A549 treated with AZD9567 at 1 μM for 4 hours (cell line): Measurements from ENCODE around the gene RNF17. TPM values are rescaled to one million over a fixed set of nuclear protein-coding genes. Genes with fewer than 3 reads are reported as not detected.

ENCODE experiments used
- total RNA-seq: library from RNA; stranded (reverse); fragments of 200-300 nt; extraction: Qiagen RNA extraction; gene quantifications from 5 replicates; pipeline ENCODE4 v1.2.3, GENCODE V29; 2022; ENCODE audit not compliant: insufficient read depth

RNF17 gene, protein sequence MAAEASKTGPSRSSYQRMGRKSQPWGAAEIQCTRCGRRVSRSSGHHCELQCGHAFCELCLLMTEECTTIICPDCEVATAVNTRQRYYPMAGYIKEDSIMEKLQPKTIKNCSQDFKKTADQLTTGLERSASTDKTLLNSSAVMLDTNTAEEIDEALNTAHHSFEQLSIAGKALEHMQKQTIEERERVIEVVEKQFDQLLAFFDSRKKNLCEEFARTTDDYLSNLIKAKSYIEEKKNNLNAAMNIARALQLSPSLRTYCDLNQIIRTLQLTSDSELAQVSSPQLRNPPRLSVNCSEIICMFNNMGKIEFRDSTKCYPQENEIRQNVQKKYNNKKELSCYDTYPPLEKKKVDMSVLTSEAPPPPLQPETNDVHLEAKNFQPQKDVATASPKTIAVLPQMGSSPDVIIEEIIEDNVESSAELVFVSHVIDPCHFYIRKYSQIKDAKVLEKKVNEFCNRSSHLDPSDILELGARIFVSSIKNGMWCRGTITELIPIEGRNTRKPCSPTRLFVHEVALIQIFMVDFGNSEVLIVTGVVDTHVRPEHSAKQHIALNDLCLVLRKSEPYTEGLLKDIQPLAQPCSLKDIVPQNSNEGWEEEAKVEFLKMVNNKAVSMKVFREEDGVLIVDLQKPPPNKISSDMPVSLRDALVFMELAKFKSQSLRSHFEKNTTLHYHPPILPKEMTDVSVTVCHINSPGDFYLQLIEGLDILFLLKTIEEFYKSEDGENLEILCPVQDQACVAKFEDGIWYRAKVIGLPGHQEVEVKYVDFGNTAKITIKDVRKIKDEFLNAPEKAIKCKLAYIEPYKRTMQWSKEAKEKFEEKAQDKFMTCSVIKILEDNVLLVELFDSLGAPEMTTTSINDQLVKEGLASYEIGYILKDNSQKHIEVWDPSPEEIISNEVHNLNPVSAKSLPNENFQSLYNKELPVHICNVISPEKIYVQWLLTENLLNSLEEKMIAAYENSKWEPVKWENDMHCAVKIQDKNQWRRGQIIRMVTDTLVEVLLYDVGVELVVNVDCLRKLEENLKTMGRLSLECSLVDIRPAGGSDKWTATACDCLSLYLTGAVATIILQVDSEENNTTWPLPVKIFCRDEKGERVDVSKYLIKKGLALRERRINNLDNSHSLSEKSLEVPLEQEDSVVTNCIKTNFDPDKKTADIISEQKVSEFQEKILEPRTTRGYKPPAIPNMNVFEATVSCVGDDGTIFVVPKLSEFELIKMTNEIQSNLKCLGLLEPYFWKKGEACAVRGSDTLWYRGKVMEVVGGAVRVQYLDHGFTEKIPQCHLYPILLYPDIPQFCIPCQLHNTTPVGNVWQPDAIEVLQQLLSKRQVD (N-terminal part only)
- total RNA-seq, result not detected in 5 replicates

GRCh38 chr13:24763596-24764275, at the start of gene RNF17:
TSS of gene RNF17 (plus strand) at chr13:24764169. CDS start at chr13:24764204, 35 bp downstream.

Other genes starting within 250 kb of the RNF17 start
- not detected in 5 replicates for gene ATP12A, start 83.8 kb upstream of the RNF17 start, total RNA-seq